Fibroblast of peridontal ligament (primary cell): Measurements from ENCODE around the gene CACNA2D3.

Source experiments
- DNase-seq: peaks from one replicate; pipeline ENCODE4 v3.0.0-alpha.2; 2010; ENCODE audit errors: extremely low read depth

The CACNA2D3 gene

DNA sequence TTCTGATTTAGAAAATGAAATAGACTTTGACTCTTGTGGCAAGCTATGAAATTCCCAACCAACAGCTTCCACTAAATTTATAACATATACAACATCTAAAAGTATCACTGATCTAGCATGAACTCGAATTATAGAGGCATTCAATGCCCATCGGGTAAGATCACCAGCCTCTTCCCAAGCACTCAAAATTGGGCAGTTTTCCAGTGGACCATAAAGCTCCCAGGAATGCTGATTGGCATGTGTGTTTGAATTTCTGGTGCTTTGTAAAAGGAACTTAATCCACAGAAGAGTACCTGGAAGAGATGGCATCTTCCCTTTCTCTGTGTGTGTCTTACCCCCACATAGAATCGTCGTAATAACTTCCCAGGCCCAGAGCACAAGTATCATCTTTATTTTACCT is 795.5 kb downstream of the CACNA2D3 start:
- peak; percentile 30 for DNase-seq

DNA sequence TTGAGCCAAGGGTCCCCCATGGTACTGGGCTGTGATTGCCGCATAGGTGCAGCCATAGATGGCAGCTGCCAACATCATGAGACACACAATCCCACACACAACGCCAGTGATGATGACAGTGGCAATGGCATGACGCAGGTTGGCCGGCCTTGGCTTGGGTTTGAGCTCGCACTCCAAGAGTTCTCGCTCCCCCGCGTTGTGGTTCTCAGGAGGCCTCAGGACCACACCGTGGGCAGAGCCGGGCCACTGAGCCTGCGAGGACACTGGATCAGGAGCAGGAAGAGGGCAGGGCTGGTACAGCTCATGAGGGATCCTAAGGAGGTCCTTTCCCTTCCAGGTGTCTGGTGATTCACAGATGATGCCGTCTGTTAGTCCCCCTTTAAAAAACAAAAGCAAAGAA is 796.2 kb downstream of the CACNA2D3 start:
- DNase-seq, result no peak

GRCh38 chr3:54928046-54928770 is 805.9 kb downstream of the CACNA2D3 start, which contains the start of gene LRTM1:
LRTM1 (minus strand) TSS chr3:54928059; CDS start chr3:54927911, 148 bp downstream.
- DNase-seq, result no peak

DNA sequence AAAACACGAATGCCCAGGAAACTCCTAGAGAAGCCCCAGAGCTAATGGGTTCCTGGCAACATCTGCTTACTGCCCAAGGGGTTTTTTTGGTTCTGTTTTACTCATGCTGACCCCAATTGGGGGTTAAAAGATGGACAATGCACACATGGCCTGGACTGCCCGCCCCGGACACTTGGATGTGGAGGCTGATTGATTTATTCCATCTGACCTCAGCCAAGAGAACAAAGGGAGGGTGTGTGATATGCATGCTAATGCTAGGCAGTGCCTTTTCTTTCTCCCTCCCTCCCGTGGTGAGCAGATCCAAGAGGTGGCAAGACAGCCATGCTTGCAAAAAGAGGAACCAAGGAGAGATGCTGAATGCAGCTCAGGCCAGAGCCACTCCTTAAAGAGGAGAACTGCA is 808.8 kb downstream of the CACNA2D3 start:
- DNase-seq, result no peak

- no peak for DNase-seq
Measured at GRCh38 chr3:54932606-54933005, 810.3 kb downstream of the CACNA2D3 start.

DNA sequence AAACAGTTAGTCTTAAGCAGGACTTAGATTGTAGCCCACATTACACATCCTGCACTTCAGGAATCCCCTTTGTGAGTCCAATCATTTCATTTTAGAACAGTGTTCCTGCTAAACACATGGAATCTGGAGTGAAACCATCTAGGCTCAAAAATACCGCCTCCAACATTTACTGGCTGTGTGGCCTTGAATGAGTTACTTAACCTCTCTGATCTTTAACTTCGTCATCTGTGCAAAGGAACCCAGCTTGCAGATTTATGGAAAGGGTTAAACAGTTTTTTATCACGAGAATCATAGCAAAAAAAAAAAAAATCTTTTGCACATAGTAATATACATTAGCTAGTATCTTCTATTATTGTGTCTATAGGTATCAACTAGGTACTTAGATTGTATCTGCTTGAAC is 813.5 kb downstream of the CACNA2D3 start:
- no peak for DNase-seq

GRCh38 chr3:54936561-54936960 is 814.2 kb downstream of the CACNA2D3 start:
- peak; percentile 76 for DNase-seq

- DNase-seq, result peak; percentile 27
Measured at GRCh38 chr3:54939557-54940300, 817.4 kb downstream of the CACNA2D3 start.

- DNase-seq, result no peak
Measured at GRCh38 chr3:54940971-54941370, 818.6 kb downstream of the CACNA2D3 start.

GRCh38 chr3:54941690-54942362 is 819.5 kb downstream of the CACNA2D3 start:
- DNase-seq, result no peak

GRCh38 chr3:54949491-54950044 is 827.2 kb downstream of the CACNA2D3 start:
- DNase-seq, result no peak

- no peak for DNase-seq
Measured at GRCh38 chr3:54950391-54951003, 828.1 kb downstream of the CACNA2D3 start.

DNA sequence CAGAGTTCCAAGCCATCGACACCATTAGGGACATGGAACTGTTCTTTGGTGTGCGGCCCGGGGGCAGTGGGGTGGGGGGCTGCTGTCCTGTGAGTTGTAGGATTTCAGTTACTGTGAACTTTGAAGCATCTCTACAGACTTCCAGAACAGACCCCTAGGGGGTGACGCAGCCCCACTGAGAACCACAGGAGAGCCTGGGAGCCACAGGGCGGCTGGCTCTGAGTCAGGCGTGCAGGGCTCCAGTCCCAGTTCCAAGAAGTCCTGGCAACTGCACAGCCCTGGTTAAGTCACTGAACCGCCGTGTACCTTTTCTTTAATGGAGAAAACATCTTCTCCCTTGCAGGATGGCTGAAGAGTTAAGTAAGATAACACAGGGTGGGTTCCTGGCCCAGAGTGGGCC is 829.1 kb downstream of the CACNA2D3 start:
- peak; percentile 86 for DNase-seq

DNA sequence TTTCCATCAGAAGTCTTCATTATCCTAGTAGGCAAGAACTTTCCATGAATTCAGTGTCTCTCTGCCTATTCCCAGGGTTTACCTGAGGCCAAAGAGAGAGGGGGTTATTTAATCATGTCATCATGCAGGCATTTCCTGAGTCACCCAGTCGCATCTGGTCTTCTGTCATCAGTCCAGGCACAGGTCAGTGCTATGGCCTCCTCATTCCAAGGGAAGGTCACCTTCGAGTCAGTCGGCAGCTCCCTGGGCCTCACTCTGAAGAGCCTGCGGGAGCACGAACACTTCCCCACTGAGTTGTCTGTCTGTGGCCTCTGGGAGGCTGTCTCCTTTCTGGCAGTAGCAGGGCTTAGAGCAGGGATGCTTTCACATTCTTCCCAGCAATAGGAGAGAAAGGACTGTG is 831.7 kb downstream of the CACNA2D3 start:
- DNase-seq, result peak; percentile 30

DNA sequence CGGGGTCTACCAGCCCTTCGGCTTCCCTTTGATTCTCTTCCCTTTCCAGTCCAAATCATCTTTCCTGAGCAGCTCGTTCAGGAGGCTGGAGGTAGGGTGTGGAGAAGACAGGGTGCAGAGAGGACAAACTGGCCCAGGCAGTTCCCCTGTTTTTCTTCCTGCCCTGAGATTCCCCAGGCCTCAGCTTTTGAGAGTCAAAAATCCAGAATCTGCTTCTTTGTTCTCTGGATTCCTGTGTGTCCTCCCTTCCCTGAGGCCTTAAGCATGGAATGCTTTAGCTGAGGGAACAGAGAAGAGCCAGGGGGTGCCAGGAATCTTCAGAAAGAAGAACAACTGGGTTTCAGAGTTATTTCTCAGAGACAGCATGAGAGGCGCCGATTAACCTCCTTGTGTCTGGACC is 832.2 kb downstream of the CACNA2D3 start:
- no peak for DNase-seq

- DNase-seq, result no peak
Measured at GRCh38 chr3:54955496-54955895, 833.1 kb downstream of the CACNA2D3 start.

DNA sequence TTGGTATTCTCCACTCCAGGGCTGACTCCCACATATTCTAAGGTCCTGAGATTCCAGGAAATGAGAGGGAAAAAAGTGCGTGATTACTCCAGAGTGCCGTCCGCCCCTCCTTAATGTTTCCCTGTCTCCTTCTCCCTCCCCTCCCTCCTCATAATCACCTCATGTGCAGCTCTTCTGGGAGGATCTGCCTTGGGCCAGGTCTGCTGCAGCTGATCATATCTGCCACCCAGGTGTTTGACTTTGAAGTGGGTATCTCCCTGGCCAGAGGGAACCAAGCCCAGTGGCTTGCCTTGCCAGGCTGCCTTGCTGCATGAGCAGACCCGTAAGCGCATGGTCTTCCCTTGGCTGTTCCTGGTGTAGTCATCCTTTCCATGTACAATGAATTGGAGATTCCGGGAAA is 833.6 kb downstream of the CACNA2D3 start:
- DNase-seq, result no peak

DNA sequence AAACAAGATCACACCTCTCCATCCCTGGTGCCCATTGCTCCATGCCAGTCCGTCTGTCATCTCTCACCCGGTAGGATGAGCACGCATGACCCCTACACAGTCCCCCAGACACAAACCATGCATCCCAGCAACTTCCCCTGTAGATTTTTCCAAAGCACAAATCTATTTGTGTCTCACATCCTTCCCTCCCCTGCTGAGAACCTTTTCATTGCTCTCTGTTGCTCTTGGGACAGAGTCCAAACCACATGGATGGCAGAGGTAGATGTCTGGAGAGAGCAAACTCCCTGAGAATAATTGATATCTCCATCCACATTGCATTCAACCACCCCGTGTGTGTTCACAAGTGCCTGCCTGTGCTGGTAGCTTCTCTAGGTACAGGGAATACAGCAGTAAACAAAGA is 835.4 kb downstream of the CACNA2D3 start:
- DNase-seq, result no peak

- no peak for DNase-seq
Measured at GRCh38 chr3:54960082-54960481, 837.7 kb downstream of the CACNA2D3 start.

GRCh38 chr3:54960701-54961100 is 838.3 kb downstream of the CACNA2D3 start:
- DNase-seq, result no peak

- DNase-seq, result no peak
Measured at GRCh38 chr3:54962200-54962599, 839.8 kb downstream of the CACNA2D3 start.

- DNase-seq, result no peak
Measured at GRCh38 chr3:54963641-54964040, 841.3 kb downstream of the CACNA2D3 start.
